Measurements from ENCODE around the gene AKAP8.
A peak's percentile ranks its signal among the peaks of the same experiment; 100 is the strongest.
"Not testable (repeated sequence)": the region's sequence is repeated elsewhere in the genome, so short reads cannot be mapped to it uniquely, and the experiment has no call there.

The AKAP8 gene

DNA sequence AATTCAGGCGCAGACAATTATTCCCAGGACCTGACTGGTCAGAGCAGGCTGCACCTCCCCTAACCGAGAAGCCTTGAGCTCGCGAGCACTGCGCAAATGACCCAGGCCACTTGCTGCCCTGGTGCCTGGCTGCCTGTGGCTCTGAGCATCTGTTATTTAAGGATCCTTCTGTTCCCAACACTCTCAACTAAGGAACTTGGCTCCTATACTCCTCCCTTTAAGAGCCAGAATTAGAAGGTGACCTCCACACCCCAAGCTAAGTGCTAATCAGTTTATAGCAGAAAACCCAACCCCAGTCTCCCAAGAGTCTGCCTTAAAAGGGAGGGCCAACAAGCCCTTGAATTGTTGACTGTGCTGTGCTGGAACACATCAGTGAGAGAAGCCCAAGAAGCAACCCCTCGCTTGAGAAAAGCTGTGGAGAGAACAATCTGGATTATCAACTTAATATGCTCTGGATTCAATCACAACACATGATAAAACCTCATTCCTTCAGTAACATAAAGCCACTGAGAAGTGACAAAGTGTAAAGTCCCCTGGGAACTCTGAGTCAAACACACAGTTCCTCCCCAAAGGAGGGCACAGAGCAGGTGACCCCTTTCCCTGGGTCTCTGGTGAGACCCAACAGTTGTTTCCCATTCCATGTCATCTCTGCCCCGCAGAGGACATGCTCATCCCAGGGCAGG, 24.7 kb upstream of the AKAP8 start:
- DNase-seq (ENCODE audit: low spot score): peak; percentile 81

GRCh38 chr19:15403151-15403531, 23.6 kb upstream of the AKAP8 start:
- no peak for DNase-seq (ENCODE audit: low spot score)

GRCh38 chr19:15402411-15403150, 23.0 kb upstream of the AKAP8 start:
- DNase-seq (ENCODE audit: low spot score): peak; percentile 86

GRCh38 chr19:15401397-15401710, 21.8 kb upstream of the AKAP8 start:
- DNase-seq (ENCODE audit: low spot score): no peak

GRCh38 chr19:15400521-15401396, 21.2 kb upstream of the AKAP8 start:
- no peak for DNase-seq (ENCODE audit: low spot score)

DNA sequence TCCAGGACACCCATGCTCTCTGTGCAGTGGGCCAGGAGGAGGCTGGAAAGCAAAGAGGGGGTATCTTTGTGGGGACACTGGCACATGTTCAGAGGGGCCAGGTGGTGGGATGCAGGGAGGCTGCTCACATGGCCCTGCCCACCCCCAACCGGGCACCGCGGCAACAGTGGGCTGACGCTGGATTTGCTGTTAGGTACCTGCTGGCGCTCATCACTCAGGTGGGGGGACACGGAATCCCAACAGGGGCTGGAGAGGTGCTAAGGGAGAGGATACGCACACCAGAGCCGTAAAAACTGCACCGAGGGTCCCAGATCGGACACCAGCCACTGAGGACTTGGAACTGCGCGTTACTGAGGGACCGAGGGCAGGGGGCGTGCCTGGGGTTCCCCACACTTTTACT, 20.0 kb upstream of the AKAP8 start:
- DNase-seq (ENCODE audit: low spot score): no peak

GRCh38 chr19:15399234-15399515, 19.6 kb upstream of the AKAP8 start:
- no peak for DNase-seq (ENCODE audit: low spot score)

- no peak for DNase-seq (ENCODE audit: low spot score)
Measured at GRCh38 chr19:15398501-15399233, 19.1 kb upstream of the AKAP8 start.

GRCh38 chr19:15397782-15398181, 18.2 kb upstream of the AKAP8 start:
- no peak for DNase-seq (ENCODE audit: low spot score)

DNA sequence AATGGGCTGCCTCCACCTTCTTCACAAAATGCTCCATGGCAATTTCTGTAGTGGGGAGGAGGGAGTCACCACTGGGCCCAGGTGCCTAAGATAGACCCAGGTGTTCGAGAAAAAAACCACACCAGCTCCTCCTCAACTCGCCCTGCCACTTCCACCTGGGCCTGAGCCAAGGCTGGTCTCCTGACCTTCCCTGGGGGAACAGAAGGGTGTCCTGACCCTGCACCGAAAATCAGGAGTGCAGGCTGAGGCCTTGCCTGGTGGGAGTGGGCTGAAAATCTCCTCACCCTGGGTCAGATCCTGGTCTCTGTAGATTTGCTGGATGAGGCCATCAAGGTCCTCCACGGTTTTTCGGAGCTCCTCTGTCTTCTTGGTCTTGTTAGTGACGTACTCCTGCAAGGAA, 17.6 kb upstream of the AKAP8 start:
- DNase-seq (ENCODE audit: low spot score): no peak

DNA sequence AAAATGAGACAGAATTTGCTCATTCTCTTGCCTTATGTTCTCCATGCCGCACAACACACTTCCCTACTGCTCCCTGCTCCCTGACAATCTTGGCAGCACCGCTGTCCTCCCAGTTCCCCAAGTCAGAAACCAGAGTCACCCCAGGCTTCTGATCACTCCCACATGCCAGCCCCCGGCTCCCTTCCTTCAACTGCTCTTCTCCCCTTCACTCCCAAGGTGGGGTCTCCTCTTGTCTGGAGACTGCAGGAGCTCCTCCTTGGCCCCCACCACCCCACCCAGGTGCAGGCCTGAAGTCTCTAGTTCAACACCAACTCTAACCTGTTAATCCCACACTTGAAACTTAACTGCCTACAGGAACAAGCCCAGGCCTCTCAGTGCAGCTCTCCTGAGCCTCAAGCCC, 16.8 kb upstream of the AKAP8 start:
- DNase-seq (ENCODE audit: low spot score): no peak

GRCh38 chr19:15395251-15395650, 15.7 kb upstream of the AKAP8 start:
- not testable (repeated sequence) for DNase-seq (ENCODE audit: low spot score)

DNA sequence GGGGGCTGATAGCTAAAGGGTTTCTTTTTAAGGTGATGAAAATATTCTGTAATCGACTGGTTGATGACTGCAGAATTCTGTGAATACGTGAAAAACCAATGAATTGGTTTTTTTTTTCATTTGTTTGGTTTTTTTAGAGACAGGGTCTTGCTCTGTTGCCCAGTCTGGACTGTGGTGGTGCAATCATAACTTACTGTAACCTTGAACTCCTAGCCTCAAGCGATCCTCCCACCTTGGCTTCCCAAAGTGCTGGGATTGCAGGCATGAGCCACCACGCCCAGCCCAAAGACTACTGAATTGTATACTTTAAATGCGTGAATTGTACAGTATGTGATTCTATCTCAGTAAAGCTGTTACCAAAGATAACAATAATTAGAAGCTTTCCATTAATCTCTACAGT, 14.8 kb upstream of the AKAP8 start:
- DNase-seq (ENCODE audit: low spot score): no peak

- no peak for DNase-seq (ENCODE audit: low spot score)
Measured at GRCh38 chr19:15393963-15394362, 14.4 kb upstream of the AKAP8 start.

DNA sequence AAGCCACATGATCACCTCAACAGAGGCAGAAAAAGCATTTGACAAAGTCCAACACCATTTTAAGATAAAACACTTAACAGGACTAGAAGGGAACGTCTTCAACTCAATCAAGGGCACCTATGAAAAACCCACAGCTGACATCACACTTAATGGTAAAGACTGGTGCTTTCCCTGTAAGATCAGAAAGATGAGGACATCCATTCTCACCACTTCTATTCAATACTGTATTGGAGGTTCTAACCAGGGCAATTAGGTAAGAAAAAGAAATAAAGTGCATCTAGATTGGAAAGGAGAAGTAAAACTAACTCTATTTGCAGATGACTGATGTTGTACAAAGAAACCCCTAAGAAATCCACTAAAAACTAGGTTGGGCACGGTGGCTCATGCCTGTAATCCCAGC, 11.2 kb upstream of the AKAP8 start:
- no peak for DNase-seq (ENCODE audit: low spot score)

GRCh38 chr19:15381864-15382263, 2.3 kb upstream of the AKAP8 start:
- no peak for DNase-seq (ENCODE audit: low spot score)

GRCh38 chr19:15381429-15381828, 1.8 kb upstream of the AKAP8 start:
- DNase-seq (ENCODE audit: low spot score): no peak

DNA sequence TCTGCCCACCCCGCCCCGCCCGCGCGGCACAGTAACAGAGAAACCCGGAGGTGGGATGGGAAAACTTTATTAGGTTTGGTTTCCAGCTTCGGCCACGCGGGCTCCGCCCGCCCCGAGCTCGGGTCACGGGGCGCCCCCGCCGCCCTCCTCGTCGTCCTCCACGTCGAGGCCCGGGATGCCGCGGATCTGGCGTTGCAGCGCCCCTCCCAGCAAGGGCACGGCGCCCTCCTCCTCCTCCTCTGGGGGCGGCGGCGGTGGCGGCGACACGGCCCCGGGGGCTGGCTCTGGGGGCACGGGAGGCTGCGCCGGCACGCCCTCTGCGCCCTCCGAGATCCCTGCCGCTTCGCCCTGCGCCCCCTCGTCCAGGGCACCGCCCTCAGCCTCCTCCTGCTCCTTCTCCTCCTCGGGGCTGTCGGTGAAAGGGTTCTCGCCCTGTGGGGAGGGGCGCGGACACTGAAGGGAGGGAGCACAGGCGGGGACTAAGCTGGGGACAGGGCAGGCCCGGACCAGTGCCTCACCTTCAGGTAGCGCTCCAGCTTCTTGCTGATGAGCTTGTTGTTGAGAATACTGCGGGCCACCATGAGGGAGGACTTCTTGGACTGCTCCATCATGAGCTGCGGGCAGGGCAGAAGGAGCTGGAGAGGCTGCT, 536 bp upstream of the AKAP8 start:
- DNase-seq (ENCODE audit: low spot score): no peak

DNA sequence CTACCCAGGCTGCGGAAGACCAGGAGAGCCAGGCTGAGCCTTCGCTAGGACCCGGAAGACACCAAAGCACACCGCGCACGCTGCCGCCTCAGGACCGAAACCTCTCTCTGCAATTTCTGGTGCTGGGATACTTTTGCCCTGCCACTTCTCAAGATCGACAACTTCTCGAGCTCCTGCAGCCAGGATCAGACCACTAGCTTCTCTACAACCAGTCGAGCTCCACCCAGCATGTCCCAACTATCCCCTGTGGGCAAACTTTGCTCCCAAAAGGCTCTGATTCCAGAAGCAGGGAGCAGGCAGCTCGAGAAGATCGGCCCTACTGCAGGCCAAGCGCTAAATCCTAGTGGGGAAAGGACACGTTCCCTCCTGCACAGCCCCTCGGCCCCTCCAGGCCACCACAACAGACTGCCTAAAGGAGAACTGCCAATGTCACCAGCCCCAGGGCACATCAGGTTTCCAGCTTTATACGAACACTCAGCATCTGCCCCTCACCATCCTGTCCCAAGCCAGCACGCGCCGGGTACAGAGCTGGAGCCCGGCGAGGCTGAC, 979 bp downstream of the AKAP8 start:
- DNase-seq (ENCODE audit: low spot score): peak; percentile 59

DNA sequence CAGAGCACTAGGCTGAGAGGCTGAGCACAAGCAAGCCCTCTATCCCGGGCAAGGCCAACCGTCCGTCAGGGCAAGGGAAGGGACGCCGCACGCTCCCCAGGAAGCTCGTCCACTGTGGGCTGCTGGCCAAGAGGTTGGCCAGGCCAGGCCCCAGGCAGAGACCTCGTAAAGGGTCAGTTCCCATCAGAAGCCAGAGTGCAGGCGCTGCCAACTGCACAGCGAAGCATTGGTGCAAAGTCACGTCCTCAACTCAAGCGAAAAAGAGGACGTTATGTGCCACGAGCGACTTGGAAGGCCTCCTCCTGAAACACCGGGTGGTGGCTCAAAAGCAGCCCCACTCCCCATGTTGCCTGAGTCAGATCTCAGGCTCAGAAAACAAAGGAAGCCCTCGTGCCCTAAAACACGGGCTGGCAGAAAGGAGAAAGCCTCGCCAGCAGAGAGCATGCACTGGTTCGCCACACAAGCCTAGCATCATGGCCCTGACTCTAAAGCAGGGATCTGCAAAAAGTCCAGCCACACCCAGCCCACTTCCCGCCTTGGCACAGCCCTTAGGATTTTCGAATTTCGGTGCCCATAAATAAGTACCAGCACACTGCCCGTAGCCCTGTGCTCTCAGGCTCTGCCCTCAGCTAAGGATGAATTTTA, 4.7 kb downstream of the AKAP8 start:
- DNase-seq (ENCODE audit: low spot score): no peak

GRCh38 chr19:15374105-15374651, 5.4 kb downstream of the AKAP8 start:
- no peak for DNase-seq (ENCODE audit: low spot score)

Measured in hematopoietic multipotent progenitor cell treated with erythropoietin and hydrocortisone succinate and interleukin-3 and kit ligand, for 17 days (in vitro differentiated cells).